ENCODE data around the gene COX10.
"Not testable (repeated sequence)": the region's sequence is repeated elsewhere in the genome, so short reads cannot be mapped to it uniquely, and the experiment has no call there.

The COX10 gene

DNA sequence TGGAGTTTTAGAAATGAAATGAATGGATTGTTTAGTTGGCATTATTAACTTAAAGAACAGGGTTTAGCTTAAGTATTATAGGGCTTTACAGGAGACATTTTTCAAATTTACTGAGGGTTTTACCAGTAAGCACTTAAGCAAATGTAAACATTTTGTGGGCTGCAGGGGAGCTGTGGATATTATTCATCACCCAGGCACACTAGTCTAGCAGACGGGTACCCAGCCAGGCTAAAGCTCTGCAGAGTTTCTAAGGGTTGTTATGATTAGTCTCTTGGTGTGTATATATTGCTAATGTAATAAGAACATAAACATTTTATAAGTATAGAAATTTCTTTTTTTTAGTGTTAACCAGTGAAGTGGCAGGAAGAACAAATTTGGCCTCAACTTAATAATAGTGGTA, 110.6 kb downstream of the COX10 start:
- DNase-seq (ENCODE audit: low spot score) = not testable (repeated sequence)

DNA sequence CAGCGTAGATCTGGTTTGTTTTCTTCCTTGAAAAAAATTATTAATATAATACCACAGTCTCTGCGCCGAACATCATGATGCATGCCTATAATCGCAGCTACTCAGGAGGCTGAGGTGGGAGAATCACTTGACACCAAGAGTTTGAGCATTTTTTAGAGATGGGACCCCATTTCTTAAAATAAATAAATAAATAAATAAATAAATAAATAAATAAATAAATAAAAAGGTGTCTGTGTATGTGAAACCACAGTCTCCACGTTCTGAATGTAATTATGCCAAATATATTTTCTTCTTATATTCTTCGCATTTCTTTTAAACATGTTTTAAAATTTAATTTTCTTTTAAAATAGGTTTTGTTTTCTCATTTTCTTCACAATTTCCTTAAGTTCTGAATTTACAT, 112.8 kb downstream of the COX10 start:
- DNase-seq (ENCODE audit: low spot score) = not testable (repeated sequence)

GRCh38 chr17:14184536-14184935, 115.2 kb downstream of the COX10 start:
- DNase-seq (ENCODE audit: low spot score) = not testable (repeated sequence)

- DNase-seq (ENCODE audit: low spot score) = not testable (repeated sequence)
These were observed 117.1 kb downstream of the COX10 start for GRCh38 chr17:14186443-14186842.

GRCh38 chr17:14190774-14191173, 121.5 kb downstream of the COX10 start:
- not testable (repeated sequence) for DNase-seq (ENCODE audit: low spot score)

DNA sequence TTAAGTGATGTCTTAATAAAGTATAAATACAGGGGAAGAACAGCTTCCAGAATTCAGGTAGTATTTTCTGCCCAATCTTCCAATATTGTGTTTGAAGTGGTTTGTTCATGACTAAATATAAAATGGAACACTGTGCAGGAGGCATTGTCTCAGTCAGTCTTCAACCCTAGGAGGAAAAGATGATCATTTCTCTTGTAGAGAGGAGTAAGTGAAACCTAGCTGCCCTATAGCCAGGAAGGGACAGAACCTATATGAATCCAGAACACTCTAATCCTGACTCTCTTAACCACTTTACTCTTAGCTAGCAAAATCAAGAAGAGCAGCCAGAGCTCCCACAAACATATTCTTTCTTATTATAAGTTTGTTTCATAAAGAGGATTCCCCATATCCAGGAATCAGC, 122.2 kb downstream of the COX10 start:
- DNase-seq (ENCODE audit: low spot score) = not testable (repeated sequence)

GRCh38 chr17:14192039-14192438, 122.7 kb downstream of the COX10 start:
- DNase-seq (ENCODE audit: low spot score) = not testable (repeated sequence)

DNA sequence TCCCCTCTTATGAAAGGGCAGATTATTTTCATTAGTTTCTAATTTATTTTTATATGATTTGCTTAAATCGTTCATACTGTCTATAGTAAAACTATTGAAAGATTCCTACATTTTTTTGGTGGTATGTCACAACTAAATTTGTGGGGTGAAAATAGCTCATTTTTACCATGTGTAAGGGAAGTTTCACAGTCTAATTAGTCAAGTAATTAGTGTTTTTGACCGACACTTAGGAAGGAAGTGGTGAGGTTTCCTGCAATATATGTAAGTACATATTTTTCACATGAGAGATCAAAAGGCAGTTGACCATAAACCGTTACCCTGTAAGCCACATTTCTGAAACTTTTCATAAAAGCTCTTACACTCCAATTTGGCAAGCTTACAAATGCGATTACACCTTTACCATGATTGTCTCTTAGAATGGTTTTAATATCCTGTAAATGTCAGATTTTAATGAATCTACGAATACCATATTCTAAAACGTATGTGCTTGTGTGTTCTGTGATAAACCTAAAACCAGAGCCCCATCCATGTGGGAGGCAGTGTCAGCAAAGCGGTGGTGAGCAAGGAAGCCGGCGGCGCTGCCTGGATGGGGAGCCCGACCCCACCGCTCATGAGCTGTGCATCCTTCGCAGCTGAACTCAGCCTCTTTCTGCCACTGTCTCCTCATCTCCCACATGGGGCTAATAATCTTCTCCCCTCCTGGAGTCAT, 123.5 kb downstream of the COX10 start:
- not testable (repeated sequence) for DNase-seq (ENCODE audit: low spot score)

DNA sequence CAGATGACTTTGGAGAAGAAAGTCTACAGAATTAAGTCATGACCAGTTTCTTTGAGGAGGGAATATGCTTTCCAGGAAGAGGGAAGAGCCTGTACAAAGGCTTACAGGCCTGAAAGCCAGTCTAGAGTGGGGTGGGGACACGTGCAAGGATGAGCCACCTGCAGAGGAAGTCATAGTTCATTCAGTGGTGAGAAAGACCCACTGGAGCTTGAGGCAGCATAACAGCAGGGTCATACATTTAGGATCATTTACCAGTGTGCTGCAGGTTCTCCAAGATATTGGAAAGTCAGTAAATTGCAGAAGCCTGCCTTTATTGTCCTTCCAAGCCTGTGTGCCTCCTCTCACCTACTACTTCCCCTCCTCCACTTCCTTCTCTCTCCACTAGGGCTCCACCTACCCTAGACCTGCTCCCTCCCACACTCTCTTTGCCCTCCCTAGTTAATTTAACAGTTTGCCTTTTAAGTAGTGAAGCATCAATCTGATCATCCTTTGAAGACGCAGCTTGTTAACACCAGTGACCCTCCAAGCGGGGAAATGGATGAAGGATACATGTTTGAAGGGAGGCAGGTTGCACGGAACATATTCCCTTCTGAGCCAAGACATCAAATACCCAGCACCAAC, 127.2 kb downstream of the COX10 start:
- DNase-seq (ENCODE audit: low spot score) = no peak

DNA sequence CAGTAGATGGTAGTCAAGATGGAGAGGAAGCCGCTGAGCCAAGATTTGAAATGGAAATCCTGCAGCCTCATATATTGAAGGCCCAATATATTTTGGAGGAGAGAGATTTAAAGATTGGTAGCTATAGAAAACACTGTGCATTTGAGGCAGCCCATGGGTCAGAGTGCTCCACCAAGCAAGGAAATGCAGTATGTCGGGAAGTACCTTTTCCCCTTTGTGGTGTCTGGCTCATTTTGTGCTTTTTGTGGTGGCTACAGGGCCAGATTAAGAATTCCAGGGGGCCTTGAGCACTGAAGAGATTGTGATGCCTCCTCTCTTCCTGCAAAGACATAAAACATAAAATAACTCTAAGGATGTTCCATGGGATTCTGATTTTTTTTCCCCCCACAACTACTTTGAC, 127.8 kb downstream of the COX10 start:
- DNase-seq (ENCODE audit: low spot score) = no peak

DNA sequence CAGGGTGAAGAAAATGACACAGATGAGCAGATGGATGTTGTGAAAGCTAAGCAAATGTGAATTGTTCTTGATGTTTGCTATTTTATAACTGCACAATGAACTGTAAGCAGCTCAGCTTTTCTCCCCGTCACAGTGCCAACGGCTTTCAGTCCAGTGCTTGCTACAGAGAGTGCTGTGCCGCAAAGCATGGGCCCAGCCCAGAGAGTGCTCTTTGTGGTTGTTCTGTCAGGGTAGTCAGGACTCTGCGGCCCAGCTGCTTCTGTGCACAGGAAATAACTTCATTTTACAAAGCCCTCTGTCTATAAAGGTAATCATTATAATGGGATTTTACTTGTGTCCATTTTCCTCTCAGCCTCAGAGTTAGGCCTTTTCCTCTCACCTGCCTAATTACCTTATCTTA, 128.3 kb downstream of the COX10 start:
- DNase-seq (ENCODE audit: low spot score) = no peak

DNA sequence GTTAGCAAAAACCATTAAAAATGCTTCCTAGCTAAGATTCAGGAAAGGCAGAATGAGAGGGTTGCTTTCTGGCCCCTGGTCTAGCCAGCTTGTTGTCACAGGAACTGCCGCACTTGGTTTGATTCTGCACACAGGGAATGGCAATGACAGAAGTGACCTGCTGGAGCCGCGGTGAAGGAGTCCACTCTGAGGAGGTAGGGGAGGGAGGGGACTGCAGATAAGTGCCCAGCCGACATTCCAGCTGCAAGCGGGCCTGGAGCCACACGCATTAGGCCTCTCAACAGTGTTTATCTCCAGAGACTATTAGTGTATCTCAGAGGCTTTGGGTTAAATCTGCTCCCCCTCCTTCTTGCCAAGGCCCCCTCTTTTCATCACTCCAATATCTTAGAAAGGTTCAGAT, 128.7 kb downstream of the COX10 start:
- DNase-seq (ENCODE audit: low spot score) = no peak

DNA sequence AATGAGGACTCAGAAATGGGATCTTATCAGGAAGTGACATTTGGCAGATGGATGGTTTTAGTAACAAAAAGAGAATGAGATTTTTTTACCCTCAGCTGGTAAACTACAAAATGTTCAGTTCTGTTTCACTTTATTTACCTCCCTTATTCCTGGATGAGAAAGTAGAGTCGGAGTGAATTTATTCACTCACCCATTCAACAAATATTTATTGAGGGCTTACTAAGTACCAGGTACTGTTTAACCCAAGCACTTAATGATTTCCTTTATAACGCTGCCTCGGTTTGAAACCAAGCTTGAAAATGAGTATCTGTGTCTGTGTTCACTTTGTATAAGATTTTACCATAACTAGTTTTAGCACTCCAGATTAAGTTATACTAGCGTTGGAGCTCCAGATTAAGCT, 129.3 kb downstream of the COX10 start:
- DNase-seq (ENCODE audit: low spot score) = no peak

DNA sequence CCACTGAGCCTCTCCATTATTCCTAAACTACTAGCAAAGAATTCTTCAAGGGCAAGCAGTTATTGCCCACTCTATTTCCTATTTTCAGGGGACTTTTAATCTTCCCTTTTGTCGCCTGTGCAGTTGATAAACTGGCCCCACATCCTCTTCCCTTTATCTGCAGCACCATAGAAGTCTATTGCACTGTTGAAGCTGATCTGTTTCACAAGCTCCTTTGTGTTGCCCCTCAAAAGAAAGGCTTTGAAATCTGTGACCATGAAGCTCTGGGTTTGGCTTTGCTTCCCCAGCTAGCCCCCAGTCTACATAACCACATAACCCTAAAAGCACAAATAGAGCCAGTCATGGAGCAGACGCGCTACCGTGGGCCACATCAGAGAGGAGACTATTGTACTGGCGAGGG, 130.3 kb downstream of the COX10 start:
- DNase-seq (ENCODE audit: low spot score) = no peak

- no peak for DNase-seq (ENCODE audit: low spot score)
These were observed 131.1 kb downstream of the COX10 start for GRCh38 chr17:14200354-14200753.

GRCh38 chr17:14201021-14201987, 132.0 kb downstream of the COX10 start:
- DNase-seq (ENCODE audit: low spot score) = no peak

- no peak for DNase-seq (ENCODE audit: low spot score)
These were observed 132.7 kb downstream of the COX10 start for GRCh38 chr17:14201988-14202380.

- DNase-seq (ENCODE audit: low spot score) = no peak
These were observed 133.3 kb downstream of the COX10 start for GRCh38 chr17:14202388-14203166.

DNA sequence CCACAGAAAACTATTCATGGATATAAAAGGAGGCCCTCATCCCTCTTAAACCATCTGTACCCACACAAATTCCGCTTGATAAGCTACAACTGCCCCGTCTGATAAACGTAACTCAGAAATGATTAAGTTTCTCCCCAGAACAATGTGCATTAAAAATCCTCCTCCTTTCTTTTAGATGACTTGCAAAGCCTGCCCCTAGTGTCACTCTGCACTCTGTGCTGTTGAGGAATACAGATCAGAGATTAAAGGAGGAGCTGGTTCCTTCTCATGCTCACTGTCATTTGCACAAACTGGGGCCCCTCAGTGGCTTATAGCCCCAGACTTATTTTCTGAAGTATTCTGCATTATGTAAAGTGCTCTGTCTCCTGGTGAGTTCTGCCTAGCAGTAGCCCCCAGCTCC, 134.1 kb downstream of the COX10 start:
- no peak for DNase-seq (ENCODE audit: low spot score)

DNA sequence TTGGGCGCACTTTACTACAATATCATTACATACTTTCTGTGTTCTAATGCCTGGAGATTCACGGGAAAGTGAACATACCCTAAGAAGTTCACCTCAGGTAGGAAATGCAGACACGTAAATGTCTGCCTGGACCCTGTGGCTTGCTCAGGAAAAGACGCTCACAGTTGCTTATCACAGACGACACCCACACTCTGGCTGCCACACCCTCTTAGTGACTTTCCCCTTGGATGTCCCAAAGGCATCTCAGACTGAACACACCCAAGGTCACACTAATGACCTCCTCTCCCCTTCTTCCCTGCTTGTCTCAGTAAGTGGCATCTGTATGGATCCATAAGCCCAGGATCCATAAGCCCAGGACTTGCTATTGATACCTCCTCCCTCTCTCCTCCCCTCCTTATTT, 134.8 kb downstream of the COX10 start:
- no peak for DNase-seq (ENCODE audit: low spot score)

DNA sequence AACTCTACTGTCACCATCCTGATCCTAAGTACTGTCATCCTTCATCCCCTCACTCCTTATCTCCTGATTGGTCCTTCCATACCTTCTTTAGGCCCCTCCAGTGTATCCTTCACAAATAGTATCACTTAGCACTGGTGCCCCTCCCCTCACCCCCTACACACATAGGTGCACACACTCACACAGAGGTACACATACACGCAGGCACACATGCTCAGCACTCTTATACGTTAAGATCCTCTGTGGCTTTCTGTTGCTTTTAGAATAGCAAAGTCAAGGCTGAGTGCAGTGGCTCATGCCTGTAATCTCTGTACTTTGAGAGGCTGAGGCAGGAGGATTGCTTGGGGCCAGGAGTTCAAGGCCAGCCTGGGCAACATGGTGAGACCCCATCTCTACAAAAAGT, 135.2 kb downstream of the COX10 start:
- DNase-seq (ENCODE audit: low spot score) = no peak

GRCh38 chr17:14205380-14205779, 136.1 kb downstream of the COX10 start:
- DNase-seq (ENCODE audit: low spot score) = no peak

Data from pons (tissue), 1 donor.